GM12874 (cell line): ENCODE results near the gene FBRSL1.

ENCODE experiments used
- CTCF ChIP-seq: IDR thresholded peaks from 2 replicates; pipeline ENCODE4 v1.5.1; 2011; ENCODE audit warnings: low read depth, mild to moderate bottlenecking, control low read depth, low read length, moderate library complexity; ENCODE audit not compliant: insufficient read depth

FBRSL1 gene

GRCh38 chr12:132507161-132507538 is 17.2 kb downstream of the FBRSL1 start:
- TF ChIP-seq CTCF, result no peak

- TF ChIP-seq CTCF, result peak; percentile 29; the same call in 1 of the 2 replicates
Measured at GRCh38 chr12:132507656-132508490, 17.9 kb downstream of the FBRSL1 start.

- TF ChIP-seq CTCF, result no peak
Measured at GRCh38 chr12:132508491-132508740, 18.5 kb downstream of the FBRSL1 start.

- TF ChIP-seq CTCF, result no peak
Measured at GRCh38 chr12:132508860-132509732, 19.1 kb downstream of the FBRSL1 start.

- no peak for TF ChIP-seq CTCF
Measured at GRCh38 chr12:132510111-132510724, 20.3 kb downstream of the FBRSL1 start.

- TF ChIP-seq CTCF, result no peak
Measured at GRCh38 chr12:132510746-132511477, 21.0 kb downstream of the FBRSL1 start.
